GM12873 (cell line): ENCODE results near the gene RIMBP2.

Experiments used
- CTCF ChIP-seq: IDR thresholded peaks from 2 replicates; pipeline ENCODE4 v1.5.1; 2012; ENCODE audit warnings: low read depth, mild to moderate bottlenecking, moderate library complexity, low read length, control low read depth; ENCODE audit not compliant: insufficient read depth; ENCODE audit errors: missing control alignments

The RIMBP2 gene

GRCh38 chr12:130434560-130434959, 281.5 kb downstream of the RIMBP2 start:
- no peak for TF ChIP-seq CTCF

GRCh38 chr12:130433834-130434233, 282.3 kb downstream of the RIMBP2 start:
- TF ChIP-seq CTCF: no peak

- TF ChIP-seq CTCF: no peak
These were observed 282.7 kb downstream of the RIMBP2 start for GRCh38 chr12:130433411-130433810.

- no peak for TF ChIP-seq CTCF
These were observed 284.9 kb downstream of the RIMBP2 start for GRCh38 chr12:130431176-130431575.

GRCh38 chr12:130429656-130430505, 286.2 kb downstream of the RIMBP2 start:
- TF ChIP-seq CTCF: no peak

GRCh38 chr12:130428116-130428515, 288.0 kb downstream of the RIMBP2 start:
- TF ChIP-seq CTCF: no peak

GRCh38 chr12:130427381-130427887, 288.7 kb downstream of the RIMBP2 start:
- TF ChIP-seq CTCF: no peak
